Measurements from ENCODE around the gene PRXL2A. TPM values are rescaled to one million over a fixed set of nuclear protein-coding genes. Genes with fewer than 3 reads are reported as not detected.
"Not testable (repeated sequence)": the region's sequence is repeated elsewhere in the genome, so short reads cannot be mapped to it uniquely, and the experiment has no call there.

PRXL2A gene
- total RNA-seq, 2 experiments from 2014 or later, result 12.1 to 14.0 TPM

- ChIA-PET POLR2A (no interaction called here), CTCF (interaction anchor here (2.9 kb wide), 1 partner anchor 35 kb away, joined by 9 read pairs; no protein-coding TSS in a partner anchor)
Observed at GRCh38 chr10:80409121-80409520, 770 bp downstream of the PRXL2A start.

GRCh38 chr10:80410122-80410521, 1.8 kb downstream of the PRXL2A start:
- CTCF ChIA-PET, result interaction anchor here (2.9 kb wide), 1 partner anchor 34 kb away, joined by 9 read pairs; no protein-coding TSS in a partner anchor
- POLR2A ChIA-PET, result no interaction called here

- ChIA-PET CTCF (interaction anchor here (1.7 to 2.9 kb wide), 2 partner anchors 33 to 34 kb away, joined by 6 to 9 read pairs; no protein-coding TSS in a partner anchor), POLR2A (no interaction called here)
Observed at GRCh38 chr10:80410578-80411145, 2.3 kb downstream of the PRXL2A start.

- CTCF ChIA-PET, result interaction anchor here (1.7 to 2.9 kb wide), 2 partner anchors 33 kb away, joined by 6 to 9 read pairs; no protein-coding TSS in a partner anchor
- POLR2A ChIA-PET, result no interaction called here
Observed at GRCh38 chr10:80411267-80411668, 2.9 kb downstream of the PRXL2A start.

- POLR2A ChIA-PET, result interaction anchor here (0.6 kb wide), 1 partner anchor 108 kb away, joined by 4 read pairs; no protein-coding TSS in a partner anchor
Observed at GRCh38 chr10:80411681-80412220, 3.4 kb downstream of the PRXL2A start.

GRCh38 chr10:80412486-80412885, 4.1 kb downstream of the PRXL2A start:
- ChIA-PET CTCF (interaction anchor here (1.7 kb wide), 1 partner anchor 35 kb away, joined by 6 read pairs; no protein-coding TSS in a partner anchor), POLR2A (interaction anchor here (0.6 kb wide), 1 partner anchor 107 kb away, joined by 4 read pairs; no protein-coding TSS in a partner anchor)

More at GRCh38 chr10:80411681-80412220, 3.4 kb downstream of the PRXL2A start:
- CTCF ChIA-PET, result interaction anchor here (1.7 to 2.9 kb wide), 2 partner anchors 33 to 34 kb away, joined by 6 to 9 read pairs; no protein-coding TSS in a partner anchor

GRCh38 chr10:80413271-80413996, 5.1 kb downstream of the PRXL2A start:
- ChIA-PET CTCF (interaction anchor here (1.2 kb wide), 1 partner anchor 35 kb away, joined by 3 read pairs; no protein-coding TSS in a partner anchor), POLR2A (no interaction called here)

- ChIA-PET POLR2A (no interaction called here), CTCF (interaction anchor here (1.2 kb wide), 1 partner anchor 36 kb away, joined by 3 read pairs; no protein-coding TSS in a partner anchor)
Observed at GRCh38 chr10:80414142-80414895, 6.0 kb downstream of the PRXL2A start.

GRCh38 chr10:80415734-80416478, 7.6 kb downstream of the PRXL2A start:
- ChIA-PET CTCF (no interaction called here), POLR2A (no interaction called here)

- ChIA-PET POLR2A (no interaction called here), CTCF (no interaction called here)
Observed at GRCh38 chr10:80416479-80417098, 8.2 kb downstream of the PRXL2A start.

GRCh38 chr10:80417256-80417655, 8.9 kb downstream of the PRXL2A start:
- POLR2A ChIA-PET, CTCF ChIA-PET: not testable (repeated sequence)

- ChIA-PET POLR2A (no interaction called here), CTCF (interaction anchor here (1.1 kb wide), 1 partner anchor 43 kb away, joined by 3 read pairs; no protein-coding TSS in a partner anchor)
Observed at GRCh38 chr10:80421050-80421706, 12.8 kb downstream of the PRXL2A start.

GRCh38 chr10:80421707-80422536, 13.6 kb downstream of the PRXL2A start:
- POLR2A ChIA-PET, result no interaction called here
- CTCF ChIA-PET, result interaction anchor here (1.2 kb wide), 1 partner anchor 44 kb away, joined by 3 read pairs; no protein-coding TSS in a partner anchor

GRCh38 chr10:80425901-80426300, 17.6 kb downstream of the PRXL2A start:
- POLR2A ChIA-PET, result no interaction called here
- CTCF ChIA-PET, result no interaction called here

- ChIA-PET POLR2A (no interaction called here), CTCF (interaction anchor here (1.6 kb wide), 1 partner anchor 50 kb away, joined by 4 read pairs; no protein-coding TSS in a partner anchor)
Observed at GRCh38 chr10:80427541-80427940, 19.2 kb downstream of the PRXL2A start.

GRCh38 chr10:80429521-80429973, 21.2 kb downstream of the PRXL2A start:
- ChIA-PET CTCF (no interaction called here), POLR2A (no interaction called here)

- ChIA-PET POLR2A (no interaction called here), CTCF (interaction anchor here (1.1 to 1.2 kb wide), 2 partner anchors 11 to 73 kb away, joined by 3 to 5 read pairs; no protein-coding TSS in a partner anchor)
Observed at GRCh38 chr10:80433134-80433533, 24.8 kb downstream of the PRXL2A start.
